HepG2 (cell line): ENCODE data around the gene ZFYVE28. TPM values are rescaled to one million over a fixed set of nuclear protein-coding genes. Genes with fewer than 3 reads are reported as not detected.

Source experiments
- ADNP ChIP-seq: sonication (generic); formaldehyde crosslinking; IDR thresholded peaks from 2 replicates; pipeline ENCODE4 v1.4.0; 2020; ENCODE audit warnings: missing genetic modification reagents
- AKAP8 ChIP-seq: sonication (generic); formaldehyde crosslinking; IDR thresholded peaks from 2 replicates; pipeline ENCODE4 v1.5.1; 2020; ENCODE audit warnings: mild to moderate bottlenecking, missing genetic modification reagents
- ARID2 ChIP-seq: sonication (generic); formaldehyde crosslinking; IDR thresholded peaks from 2 replicates; pipeline ENCODE4 v1.8.1; 2022; ENCODE audit warnings: mild to moderate bottlenecking, missing genetic modification reagents, borderline replicate concordance
- CCDC6 ChIP-seq: sonication (generic); formaldehyde crosslinking; IDR thresholded peaks from 2 replicates; pipeline ENCODE4 v1.8.1; 2022; ENCODE audit warnings: mild to moderate bottlenecking, missing genetic modification reagents, moderate library complexity
- CHCHD3 ChIP-seq: sonication (generic); formaldehyde crosslinking; IDR thresholded peaks from 2 replicates; pipeline ENCODE4 v1.8.0; 2022; ENCODE audit warnings: mild to moderate bottlenecking, missing genetic modification reagents, moderate library complexity
- CHD2 ChIP-seq: IDR thresholded peaks from 2 replicates; pipeline ENCODE4 v1.6.1; 2011; ENCODE audit warnings: low read depth, low read length, improper control_type of control experiment
- DPF2 ChIP-seq: sonication (generic); formaldehyde crosslinking; IDR thresholded peaks from 2 replicates; pipeline ENCODE4 v1.4.0; 2020; ENCODE audit warnings: mild to moderate bottlenecking, low read depth, missing genetic modification reagents, borderline replicate concordance
- EP300 ChIP-seq, 3 experiments: sonication (generic) in 1 of 3; formaldehyde crosslinking in 1 of 3; IDR thresholded peaks; 2 replicates each; pipeline versions ENCODE4 v1.5.1 to v1.6.1; 2011 to 2020; ENCODE audit warnings: low read depth in 2 of 3, low read length in 2 of 3, borderline replicate concordance in 1 of 3, improper control_type of control experiment in 1 of 3, mild to moderate bottlenecking in 1 of 3, missing genetic modification reagents in 1 of 3, moderate library complexity in 1 of 3
- GFI1 ChIP-seq: sonication (generic); formaldehyde crosslinking; IDR thresholded peaks from 2 replicates; pipeline ENCODE4 v1.5.0; 2020; ENCODE audit warnings: missing genetic modification reagents, mild to moderate bottlenecking, borderline replicate concordance
- HINFP ChIP-seq: sonication (generic); formaldehyde crosslinking; IDR thresholded peaks from 2 replicates; pipeline ENCODE4 v1.4.0; 2020; ENCODE audit warnings: low read depth, mild to moderate bottlenecking, missing genetic modification reagents
- ISX ChIP-seq: sonication (generic); formaldehyde crosslinking; conservative IDR thresholded peaks from 2 replicates; pipeline ENCODE4 v1.5.0; 2020; ENCODE audit warnings: missing genetic modification reagents
- JARID2 ChIP-seq: sonication (generic); formaldehyde crosslinking; IDR thresholded peaks from 2 replicates; pipeline ENCODE4 v1.8.1; 2023; ENCODE audit warnings: missing genetic modification reagents, inconsistent platforms; ENCODE audit not compliant: insufficient replicate concordance
- LCORL ChIP-seq, 2 experiments: fragments of 450-650 bp in 1 of 2; sonication (generic) in 1 of 2; formaldehyde crosslinking in 1 of 2; IDR thresholded peaks; 2 replicates each; pipeline versions ENCODE4 v1.5.0 to v1.6.1; 2017 to 2020; ENCODE audit warnings: antibody characterized with exemption in 1 of 2, missing genetic modification reagents in 1 of 2
- SRSF1 ChIP-seq: fragments of 200-400 bp; formaldehyde crosslinking; optimal IDR thresholded peaks from 2 replicates; pipeline ENCODE3; 2017; ENCODE audit warnings: mild to moderate bottlenecking, low read depth, low read length, moderate library complexity
- ZBTB49 ChIP-seq: sonication (generic); formaldehyde crosslinking; IDR thresholded peaks from 2 replicates; pipeline ENCODE4 v1.4.0; 2020; ENCODE audit warnings: missing genetic modification reagents, borderline replicate concordance
- ZFP90 ChIP-seq: sonication (generic); formaldehyde crosslinking; IDR thresholded peaks from 2 replicates; pipeline ENCODE4 v1.8.0; 2022; ENCODE audit warnings: missing genetic modification reagents, mild to moderate bottlenecking, inconsistent platforms, borderline replicate concordance
- ZGPAT ChIP-seq: IDR thresholded peaks from 2 replicates; pipeline ENCODE4 v1.6.1; 2016; ENCODE audit warnings: mild to moderate bottlenecking
- ZMAT3 ChIP-seq: sonication (generic); formaldehyde crosslinking; conservative IDR thresholded peaks from 2 replicates; pipeline ENCODE4 v1.7.0; 2021; ENCODE audit warnings: missing genetic modification reagents
- ZNF329 ChIP-seq: sonication (generic); formaldehyde crosslinking; IDR thresholded peaks from 2 replicates; pipeline ENCODE4 v1.9.0; 2021; ENCODE audit warnings: low read depth, mild to moderate bottlenecking, missing genetic modification reagents
- ZNF652 ChIP-seq: IDR thresholded peaks from 2 replicates; pipeline ENCODE4 v1.6.1; 2016; ENCODE audit warnings: low read depth, borderline replicate concordance
- ZNF773 ChIP-seq: sonication (generic); formaldehyde crosslinking; IDR thresholded peaks from 2 replicates; pipeline ENCODE4 v1.4.0; 2020; ENCODE audit warnings: missing genetic modification reagents, borderline replicate concordance
- ZSCAN9 ChIP-seq: IDR thresholded peaks from 2 replicates; pipeline ENCODE4 v1.6.1; 2016; ENCODE audit warnings: borderline replicate concordance
- polyA plus RNA-seq, 8 experiments: library from polyadenylated mRNA; depleted of rRNA in 3 of 8; stranded (reverse) in 7 of 8; unstranded in 1 of 8; fragments of >200 nt; fragmentation: Illumina TruSeq in 4 of 8; extraction: Trizol in 4 of 8; gene quantifications; 2 replicates each; pipeline versions ENCODE4 v1.2.1 to v1.2.3, GENCODE V29; 2011 to 2016; ENCODE audit warnings: low read depth in 4 of 8, missing spikeins in 1 of 8, mixed read lengths in 1 of 8; ENCODE audit not compliant: insufficient read depth in 1 of 8
- total RNA-seq, 5 experiments: library from RNA; depleted of rRNA; stranded (reverse); fragments of >200 nt; fragmentation: Illumina TruSeq; extraction: Trizol; gene quantifications; 2 replicates each; pipeline ENCODE4 v1.2.3, GENCODE V29; 2016; ENCODE audit warnings: low read depth in 1 of 5

ZFYVE28 gene
- total and polyA plus RNA-seq, 2 of the 13 experiments (the other 11 are each of a cell fraction or from before 2014, with no cell fraction given), result 0.12 to 0.22 TPM

GRCh38 chr4:2262145-2262943, 156.1 kb downstream of the ZFYVE28 start (continued):
- TF ChIP-seq ZBTB49 (CRISPR knock-in tag) (no peak), EP300 (IDR thresholded peaks at IDR 0.05; ENCODE audit: low read depth in 2 of 2, low read length in 2 of 2) (peak in 1 of 2 experiments; percentile 69; a peak in 2 of 4 replicates), EP300 (CRISPR knock-in tag; IDR thresholded peaks at IDR 0.05; ENCODE audit: borderline replicate concordance) (no peak), ADNP (CRISPR knock-in tag) (no peak), CHCHD3 (CRISPR knock-in tag) (no peak), HINFP (CRISPR knock-in tag) (no peak), ZNF329 (no peak), DPF2 (CRISPR knock-in tag) (no peak), ZNF652 (CRISPR knock-in tag) (no peak), ZMAT3 (CRISPR knock-in tag) (peak; percentile 52; the same call in 1 of the 2 replicates), ZGPAT (CRISPR knock-in tag) (peak; percentile 64), CHD2 (no peak), JARID2 (CRISPR knock-in tag) (no peak), ZFP90 (CRISPR knock-in tag) (no peak; the same call in 1 of the 2 replicates), AKAP8 (CRISPR knock-in tag) (no peak), ISX (peak; percentile 83; the same call in 1 of the 2 replicates), ARID2 (peak; percentile 47; the same call in 1 of the 2 replicates), ZNF773 (CRISPR knock-in tag) (no peak), LCORL (IDR thresholded peaks at IDR 0.05) (no peak), LCORL (CRISPR knock-in tag; IDR thresholded peaks at IDR 0.05) (no peak; the same call in 1 of the 2 replicates), CCDC6 (CRISPR knock-in tag) (peak; percentile 93), SRSF1 (no peak), ZSCAN9 (CRISPR knock-in tag) (no peak), GFI1 (CRISPR knock-in tag) (no peak; the same call in 1 of the 2 replicates)
